Measurements from ENCODE around the gene RBM44.
"Not testable (repeated sequence)": the region's sequence is repeated elsewhere in the genome, so short reads cannot be mapped to it uniquely, and the experiment has no call there.

Gene RBM44, protein sequence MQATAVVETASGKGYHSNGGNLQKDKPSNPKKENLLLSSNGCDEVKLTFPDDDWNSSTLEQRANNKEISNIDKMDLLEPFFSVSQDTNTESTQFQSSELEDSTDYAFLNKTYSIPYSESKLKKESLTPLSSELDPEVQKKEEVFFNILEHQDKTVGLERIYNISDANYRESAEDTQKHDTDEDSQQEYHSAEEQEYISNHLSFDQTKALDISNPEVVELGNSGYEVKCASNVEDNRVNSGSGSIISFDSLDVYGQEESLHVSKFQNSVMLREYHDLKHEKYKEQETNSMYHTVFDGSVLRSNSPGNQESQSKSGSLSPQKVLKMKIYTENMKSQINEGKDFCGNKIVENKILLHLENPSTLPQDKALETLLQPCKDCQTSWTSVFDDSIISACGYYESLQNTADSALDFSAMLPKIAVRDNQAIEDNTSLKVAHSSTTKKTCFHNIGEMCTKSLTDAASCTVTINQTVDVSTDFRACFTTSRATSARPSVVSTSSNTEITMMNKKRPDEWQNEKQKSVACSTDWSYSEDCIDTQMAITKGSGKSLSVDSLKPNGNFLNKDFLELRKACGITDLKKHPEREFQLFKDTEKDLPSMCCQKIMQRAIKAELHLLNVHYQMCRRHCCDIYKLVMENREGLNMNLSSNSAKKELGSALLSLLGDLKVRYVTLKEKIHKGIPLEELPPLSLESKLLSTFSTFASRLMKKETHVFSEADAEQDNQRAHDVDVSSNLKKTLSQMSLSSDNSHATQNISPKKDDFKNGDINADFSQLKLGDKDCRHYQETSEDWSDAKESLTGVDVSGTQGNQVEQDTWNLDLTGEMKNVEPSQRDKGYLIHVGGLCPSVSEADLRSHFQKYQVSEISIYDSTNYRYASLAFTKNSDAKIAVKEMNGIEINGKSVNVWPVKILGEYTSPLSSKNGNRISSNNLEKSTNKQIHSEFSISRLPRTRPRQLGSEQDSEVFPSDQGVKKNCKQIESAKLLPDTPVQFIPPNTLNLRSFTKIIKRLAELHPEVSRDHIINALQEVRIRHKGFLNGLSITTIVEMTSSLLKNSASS

DNA sequence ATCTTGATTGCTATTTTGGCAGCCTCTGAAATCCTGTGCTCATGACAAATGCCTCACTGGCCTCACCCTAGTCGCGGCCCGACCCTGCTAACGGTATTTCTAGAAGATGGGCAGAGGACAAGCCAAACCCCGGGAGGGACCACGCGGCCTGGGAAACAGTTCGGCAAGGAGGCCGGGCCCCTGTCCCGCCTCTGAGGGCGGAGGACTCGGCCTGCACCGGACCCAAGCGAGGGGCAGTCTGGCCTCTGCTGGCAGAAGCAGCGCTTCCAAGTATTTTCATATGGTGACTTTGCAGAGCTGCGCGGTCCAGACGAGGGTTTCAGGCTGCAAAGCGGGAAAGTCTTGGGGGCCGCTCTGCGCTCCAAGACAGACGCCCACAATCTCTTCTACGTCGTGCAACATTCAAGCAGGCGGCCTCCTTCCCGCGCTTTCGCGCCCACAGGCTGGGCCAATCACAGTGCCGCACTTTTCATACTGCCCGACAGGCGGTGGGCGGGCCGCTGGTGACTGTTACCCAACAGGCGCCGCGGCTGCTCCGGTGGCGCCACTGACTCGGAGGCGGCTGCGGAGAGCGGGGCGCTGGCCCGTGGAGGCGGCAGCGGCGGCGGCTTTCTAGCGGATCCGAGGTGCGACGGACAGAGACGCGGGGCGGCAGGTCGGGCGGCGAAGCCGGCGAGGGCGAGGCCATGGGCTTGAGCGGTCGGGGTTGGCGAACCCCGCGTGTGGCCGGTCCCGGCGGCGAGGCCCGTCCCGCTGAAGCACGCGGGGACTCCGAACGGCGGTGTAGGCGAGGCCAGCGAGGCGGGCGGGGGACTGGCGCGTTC lies at the start of gene RBM44:
RBM44 (plus strand) TSS at position 544 of the 824 bp plus-strand sequence. CDS start 14,831 bp downstream, outside the sequence.
- no peak for DNase-seq (ENCODE audit: low read depth in 3 of 3)

DNA sequence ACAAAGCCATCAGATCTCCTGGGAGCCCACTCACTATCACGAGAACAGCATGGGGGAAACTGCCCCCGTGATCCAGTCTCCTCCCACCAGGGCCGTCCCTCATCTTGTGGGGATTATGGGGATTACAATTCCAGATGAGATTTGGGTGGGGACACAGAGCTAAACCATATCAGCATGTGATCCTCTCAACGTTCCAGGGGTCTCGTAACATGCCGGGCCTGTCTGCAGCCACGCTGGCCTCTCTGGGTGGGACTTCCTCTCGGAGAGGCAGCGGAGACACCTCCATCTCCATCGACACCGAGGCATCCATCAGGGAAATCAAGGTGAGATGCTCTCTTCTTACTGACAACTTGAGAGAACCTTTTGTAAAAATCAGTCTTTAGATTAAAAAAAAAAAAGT lies 49.6 kb upstream of the RBM44 start:
- no peak for DNase-seq (ENCODE audit: low read depth in 3 of 3)

DNA sequence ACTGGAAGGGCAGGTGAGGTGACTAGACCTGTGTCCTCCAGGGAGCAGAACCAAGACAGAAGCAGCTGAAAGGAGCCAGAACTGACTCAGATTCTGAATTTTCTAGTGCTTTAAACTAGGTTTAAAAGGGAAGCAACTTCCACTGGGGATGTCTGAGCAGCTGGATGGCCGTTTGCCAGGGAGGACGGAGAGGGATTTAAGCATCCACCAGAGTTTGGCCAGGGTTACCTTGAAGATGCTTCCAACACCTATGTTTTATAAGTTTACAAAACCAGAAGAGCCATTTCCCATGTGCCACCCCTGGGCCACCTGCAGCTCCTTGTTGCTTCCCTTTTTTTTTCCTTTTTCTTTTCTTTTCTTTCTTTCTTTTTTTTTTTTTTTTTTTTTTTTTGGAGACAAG lies 48.6 kb upstream of the RBM44 start:
- DNase-seq (ENCODE audit: low read depth in 3 of 3), result no peak

DNA sequence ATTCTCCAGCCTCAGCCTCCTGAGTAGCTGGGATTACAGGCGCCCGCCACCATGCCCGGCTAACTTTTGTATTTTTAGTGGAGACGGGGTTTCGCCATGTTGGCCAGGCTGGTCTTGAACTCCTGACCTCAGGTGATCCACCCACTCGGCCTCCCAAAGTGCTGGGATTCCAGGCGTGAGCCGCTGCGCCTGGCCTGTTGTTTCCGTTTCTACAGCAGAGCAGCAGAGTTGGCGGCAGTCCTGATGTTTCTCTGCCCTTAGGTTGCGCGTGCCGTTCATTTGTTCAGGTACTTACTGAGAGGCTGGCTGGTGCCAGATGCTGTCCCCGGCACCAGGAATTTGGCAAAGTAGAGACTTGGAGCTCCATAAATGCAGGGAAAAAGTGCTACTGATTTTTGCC lies 48.1 kb upstream of the RBM44 start:
- not testable (repeated sequence) for DNase-seq (ENCODE audit: low read depth in 3 of 3)

DNA sequence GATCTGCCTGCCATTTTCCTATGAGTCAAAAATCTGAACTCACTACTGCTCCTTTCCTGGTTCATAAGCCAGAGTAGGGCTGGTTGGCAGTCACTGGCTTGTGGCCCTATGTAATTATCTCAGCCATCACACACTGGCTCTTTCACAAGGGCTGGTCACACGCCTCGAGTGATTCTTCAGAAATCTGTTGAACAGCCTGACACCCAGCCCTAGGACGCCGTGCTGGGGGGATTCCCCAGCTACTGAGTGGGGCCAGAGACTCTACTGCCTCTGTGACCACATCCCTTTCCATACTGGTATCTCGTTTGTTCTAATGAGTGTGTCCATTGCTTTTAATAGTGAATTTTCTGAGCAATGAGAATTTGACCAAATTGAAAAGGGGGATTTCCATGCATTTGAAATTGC lies 45.8 kb upstream of the RBM44 start:
- peak in 2 of 3 donors; percentile 22 to 27 for DNase-seq (ENCODE audit: low read depth in 3 of 3)

DNA sequence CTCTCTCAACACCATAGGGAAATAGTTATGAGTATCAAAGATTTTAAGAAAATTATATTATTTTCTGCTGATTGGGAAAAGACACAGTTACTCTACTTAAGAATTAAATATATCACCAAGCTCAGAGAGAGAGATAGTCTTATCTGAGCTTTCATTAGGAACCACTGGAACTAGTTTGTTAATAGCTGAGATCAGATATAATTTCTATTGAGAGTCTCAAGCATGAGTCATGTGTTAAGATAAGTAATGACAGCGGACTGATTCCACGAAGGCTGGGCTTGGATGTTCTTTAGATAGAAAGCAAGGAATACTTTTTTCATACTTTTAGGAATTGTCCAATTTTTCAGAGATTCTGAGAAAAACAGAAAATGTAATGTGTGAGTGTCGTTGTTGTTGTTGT lies 44.4 kb upstream of the RBM44 start:
- DNase-seq (ENCODE audit: low read depth in 3 of 3), result no peak

DNA sequence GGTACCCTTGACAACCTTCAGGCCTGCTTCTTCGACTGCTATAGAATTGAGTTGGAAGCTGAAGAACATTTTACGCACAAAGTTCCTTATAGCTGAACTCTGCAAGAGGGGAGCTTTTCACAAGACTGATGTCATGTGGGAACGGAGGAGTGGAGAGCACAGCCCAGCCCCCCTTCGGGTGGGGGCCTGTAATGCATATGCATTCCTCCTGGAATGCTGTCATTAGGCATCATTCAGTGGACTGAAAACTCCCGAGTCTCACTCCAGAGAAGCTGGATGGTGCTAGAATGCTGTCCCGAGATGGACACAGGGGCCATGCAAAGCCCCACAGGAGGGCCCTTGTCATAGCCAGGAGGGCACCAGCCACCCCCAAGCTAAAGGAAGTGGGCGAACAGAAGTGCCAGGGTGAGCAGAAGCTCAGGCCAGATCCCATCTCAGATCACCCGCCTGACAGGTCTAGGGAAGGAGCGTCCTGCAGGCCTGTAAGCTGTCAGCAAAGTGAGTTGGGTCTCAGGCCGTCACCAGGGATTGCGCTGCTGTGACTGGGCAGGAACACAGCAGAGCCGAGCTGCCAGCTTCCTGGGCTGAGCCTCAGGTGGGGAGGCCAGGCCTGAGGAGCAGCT lies 43.8 kb upstream of the RBM44 start:
- DNase-seq (ENCODE audit: low read depth in 3 of 3), result no peak

DNA sequence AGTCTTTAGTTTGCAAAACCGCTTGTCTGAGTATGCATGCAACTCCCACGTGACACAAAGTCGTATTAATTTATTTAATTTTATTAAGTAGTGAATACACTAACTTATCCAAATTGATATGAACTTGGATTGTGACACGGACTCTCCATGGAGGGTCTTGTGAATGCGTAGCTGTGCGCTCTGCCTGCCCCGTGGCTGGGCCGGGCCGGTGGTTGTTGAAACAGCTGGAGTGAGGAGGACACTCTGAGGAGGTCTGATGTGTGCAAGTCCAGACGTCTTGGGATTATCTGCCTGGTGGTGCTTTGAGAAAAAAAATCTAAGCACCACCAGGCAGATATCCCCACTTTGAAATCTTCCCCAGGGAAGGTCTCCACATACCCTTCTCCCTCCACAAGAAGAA lies 41.0 kb upstream of the RBM44 start:
- DNase-seq (ENCODE audit: low read depth in 3 of 3), result no peak

DNA sequence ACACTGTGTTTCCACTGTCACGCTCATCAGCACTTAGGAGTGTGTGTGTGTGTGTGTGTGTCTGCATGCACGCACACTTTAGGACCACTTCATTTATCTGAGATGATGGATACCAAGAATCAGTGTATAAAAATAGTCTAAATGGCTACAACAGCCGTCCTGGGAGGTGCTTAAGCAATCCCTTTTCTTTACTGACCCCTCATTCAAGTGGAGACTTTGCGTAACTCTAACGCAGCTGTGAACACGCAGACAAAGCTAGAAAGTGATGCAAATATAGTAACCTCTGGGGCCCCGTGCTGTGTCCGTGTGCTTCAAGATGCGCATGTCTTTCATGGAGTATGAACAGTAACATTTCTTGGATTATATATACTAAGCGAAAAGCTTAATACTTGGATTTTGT lies 40.4 kb upstream of the RBM44 start:
- DNase-seq (ENCODE audit: low read depth in 3 of 3), result no peak

DNA sequence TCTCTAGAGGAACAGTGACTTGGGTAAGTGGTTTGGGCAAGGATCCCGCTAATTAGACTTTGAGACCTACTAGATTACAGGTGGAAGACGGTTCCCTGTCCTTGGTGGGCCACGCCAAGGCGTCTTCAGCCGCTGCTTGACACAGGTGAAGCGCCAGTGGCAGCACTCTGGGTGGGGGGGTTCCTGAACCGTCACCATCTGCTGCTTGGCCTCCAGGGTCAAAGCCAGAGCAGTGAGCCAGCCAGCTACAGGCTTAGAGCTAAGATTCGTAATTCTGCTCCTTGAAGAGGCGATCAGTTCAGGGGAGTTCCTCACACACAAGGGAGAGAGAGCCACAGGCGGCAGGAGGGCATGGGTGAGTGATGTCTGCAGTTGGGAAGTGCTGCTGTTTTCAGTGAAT lies 39.4 kb upstream of the RBM44 start:
- DNase-seq (ENCODE audit: low read depth in 3 of 3), result no peak

DNA sequence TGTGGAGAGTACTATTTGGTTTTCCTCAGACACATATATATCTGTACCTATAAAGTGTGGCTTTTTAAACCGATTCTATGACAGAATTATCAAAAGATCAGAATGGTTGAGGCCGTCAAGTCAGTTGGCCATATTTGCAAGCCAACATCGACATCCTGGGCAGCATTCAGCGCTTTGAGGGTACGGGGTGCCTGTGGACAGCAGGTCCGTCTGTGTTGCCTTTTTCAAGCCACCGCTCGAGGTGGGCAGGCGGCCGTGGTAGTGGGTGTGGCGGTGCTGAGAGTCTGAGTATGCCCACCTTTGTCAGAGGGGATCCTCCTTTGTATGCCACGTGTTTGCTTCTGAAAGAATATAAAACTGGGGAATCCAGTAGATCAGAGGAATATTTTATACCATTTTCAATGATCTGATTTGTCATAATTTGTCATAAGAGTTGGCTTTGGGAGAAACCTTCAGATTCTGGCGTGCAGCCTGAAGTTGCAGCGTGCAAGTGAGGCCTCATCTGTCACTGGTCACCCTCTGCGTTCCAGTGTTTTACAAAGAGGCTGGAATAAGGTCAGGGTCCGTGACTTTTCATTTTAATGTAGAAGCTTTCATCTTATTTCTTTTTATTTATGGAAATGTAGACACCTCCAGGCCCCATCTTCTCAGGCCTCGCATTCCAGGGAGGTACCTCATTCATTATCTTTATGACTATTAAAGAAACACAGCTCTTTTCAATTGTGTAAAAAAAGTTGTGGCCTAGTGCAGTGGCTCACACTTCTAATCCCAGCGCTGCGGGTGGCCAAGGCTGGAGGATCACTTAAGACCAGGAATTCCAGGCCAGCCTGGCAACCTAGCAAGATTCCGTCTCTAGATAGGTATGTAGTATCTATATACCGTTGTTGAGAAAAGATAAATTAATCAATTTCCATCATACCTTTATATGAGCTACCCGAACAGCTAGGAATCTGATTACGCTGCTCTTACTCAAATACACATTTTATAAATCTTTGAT lies 37.8 kb upstream of the RBM44 start:
- no peak for DNase-seq (ENCODE audit: low read depth in 3 of 3)

DNA sequence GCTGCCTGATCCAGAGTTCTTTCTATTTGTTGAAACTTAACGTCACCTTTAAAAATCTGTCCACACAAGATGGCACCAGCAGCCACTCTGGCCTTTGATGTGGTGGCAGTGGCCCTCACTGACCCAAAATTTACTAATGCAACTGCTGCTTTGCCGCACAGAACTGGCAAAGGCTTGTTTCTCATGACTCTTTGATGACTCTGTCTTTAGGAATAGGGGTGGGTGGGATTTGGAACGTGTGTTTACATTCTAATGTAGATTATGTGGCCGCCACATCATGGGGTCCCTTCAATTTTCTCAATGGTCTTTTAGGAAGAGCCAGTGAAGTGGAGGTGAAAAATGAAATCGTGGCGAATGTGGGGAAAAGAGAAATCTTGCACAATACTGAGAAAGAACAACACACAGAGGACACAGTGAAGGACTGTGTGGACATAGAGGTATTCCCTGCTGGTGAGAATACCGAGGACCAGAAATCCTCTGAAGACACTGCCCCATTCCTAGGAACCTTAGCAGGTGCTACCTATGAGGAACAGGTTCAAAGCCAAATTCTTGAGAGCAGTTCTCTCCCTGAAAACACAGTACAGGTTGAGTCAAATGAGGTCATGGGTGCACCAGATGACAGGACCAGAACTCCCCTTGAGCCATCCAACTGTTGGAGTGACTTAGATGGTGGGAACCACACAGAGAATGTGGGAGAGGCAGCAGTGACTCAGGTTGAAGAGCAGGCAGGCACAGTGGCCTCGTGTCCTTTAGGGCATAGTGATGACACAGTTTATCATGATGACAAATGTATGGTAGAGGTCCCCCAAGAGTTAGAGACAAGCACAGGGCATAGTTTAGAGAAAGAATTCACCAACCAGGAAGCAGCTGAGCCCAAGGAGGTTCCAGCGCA lies 36.0 kb upstream of the RBM44 start:
- not testable (repeated sequence) for DNase-seq (ENCODE audit: low read depth in 3 of 3)

DNA sequence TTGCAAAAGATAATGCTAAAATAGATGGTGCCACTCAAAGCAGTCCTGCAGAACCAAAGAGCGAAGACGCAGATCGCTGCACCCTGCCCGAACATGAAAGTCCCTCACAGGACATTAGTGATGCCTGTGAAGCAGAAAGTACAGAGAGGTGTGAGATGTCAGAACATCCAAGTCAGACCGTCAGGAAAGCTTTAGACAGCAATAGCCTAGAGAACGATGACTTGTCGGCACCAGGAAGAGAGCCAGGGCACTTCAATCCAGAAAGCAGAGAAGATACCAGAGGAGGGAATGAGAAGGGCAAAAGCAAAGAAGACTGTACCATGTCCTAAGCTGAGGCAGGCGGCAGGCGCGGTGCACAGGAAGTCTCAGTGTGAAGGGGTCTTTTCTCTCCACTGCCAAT lies 34.8 kb upstream of the RBM44 start:
- no peak for DNase-seq (ENCODE audit: low read depth in 3 of 3)

DNA sequence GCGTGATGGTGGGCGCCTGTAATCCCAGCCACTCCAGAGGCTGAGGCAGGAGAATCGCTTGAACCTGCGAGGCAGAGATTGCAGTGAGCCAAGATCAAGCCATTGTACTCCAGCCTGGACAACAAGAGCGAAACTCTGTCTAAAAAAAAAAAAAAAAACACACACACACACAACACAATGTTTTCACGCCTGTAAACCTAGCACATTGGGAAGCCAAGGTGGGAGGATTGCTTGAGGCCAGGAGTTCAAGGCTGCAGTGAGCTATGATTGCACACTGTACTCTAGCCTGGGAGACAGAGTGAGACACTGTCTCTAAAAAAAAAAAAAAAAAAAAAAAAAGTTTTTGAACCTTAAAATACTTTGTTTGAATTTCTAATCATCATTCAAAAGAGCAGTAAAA lies 33.5 kb upstream of the RBM44 start:
- not testable (repeated sequence) for DNase-seq (ENCODE audit: low read depth in 3 of 3)

DNA sequence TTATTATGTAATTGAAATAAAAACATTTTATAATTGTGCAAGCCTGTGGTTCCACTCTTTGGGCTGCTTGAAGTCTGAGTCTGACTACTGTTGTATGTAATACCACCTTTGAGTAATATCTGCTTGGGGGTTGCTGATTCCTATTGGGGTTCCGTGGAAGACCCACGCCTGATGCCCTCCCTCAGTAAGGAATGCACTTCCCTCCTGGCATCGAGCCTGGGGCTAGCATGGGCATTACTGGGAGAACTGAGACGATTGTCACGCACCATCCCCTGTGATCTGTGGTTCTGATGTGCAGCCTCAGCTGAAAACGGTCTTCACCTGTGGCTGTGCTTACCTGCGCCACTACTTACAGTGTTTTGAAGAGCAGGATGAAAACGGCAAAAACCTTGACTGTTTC lies 32.7 kb upstream of the RBM44 start:
- no peak for DNase-seq (ENCODE audit: low read depth in 3 of 3)

DNA sequence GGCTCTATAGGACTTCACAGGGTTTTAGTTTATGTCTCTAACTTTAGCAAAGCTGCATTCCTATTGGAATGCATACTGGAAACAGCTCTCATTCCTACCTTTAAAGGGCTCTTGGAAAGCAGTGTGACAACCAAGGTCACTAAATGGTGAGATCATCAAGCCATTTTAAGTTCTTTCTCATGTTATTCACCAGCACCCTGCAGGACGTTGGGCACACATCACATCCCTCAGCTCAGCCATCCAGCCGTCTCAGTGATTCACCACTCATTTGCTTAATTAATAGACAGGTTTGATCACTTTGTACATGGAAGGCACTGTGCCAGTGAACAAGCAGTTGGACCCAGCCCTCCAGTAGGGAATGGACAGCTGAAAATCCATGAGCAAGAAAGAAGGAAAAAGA lies 32.2 kb upstream of the RBM44 start:
- no peak for DNase-seq (ENCODE audit: low read depth in 3 of 3)

DNA sequence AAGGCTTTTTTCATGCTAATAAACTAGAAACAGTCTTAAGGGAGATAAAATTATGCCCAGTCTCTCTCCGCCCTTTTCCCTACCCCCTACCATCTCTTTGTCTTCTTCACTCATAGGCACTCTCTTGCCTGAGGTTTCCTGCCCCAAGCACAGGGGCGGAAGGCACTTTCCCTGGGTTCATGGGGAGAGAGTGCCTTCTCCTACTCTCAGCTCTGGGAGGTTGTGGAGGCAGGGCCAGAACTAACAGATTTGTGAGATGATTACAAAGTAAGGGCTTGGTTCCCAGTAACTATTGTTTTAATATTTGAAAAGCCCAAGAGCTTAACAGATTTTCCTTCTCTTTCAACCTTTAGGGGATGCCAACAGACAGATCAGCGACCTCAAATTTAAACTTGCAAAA lies 26.1 kb upstream of the RBM44 start:
- DNase-seq (ENCODE audit: low read depth in 3 of 3), result no peak

DNA sequence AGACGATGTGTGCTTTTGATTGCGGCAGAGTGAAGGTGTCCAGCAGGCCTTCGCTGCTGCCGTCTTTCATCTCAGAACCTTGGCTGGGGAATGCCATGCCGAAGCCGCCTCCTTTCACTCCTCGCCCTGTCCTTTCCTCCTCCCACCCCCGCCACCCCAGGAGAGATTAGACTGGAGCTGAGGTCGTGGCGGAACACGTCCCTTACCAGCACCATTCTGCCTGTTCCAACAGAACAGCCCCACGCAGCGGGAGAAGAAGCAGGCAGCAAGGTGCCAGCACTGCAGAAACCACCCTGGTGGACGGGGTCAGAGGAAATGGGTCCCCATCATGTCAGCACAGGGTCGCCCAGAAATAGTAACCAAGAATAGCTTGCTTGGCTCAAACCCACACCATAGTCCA lies 24.8 kb upstream of the RBM44 start:
- DNase-seq (ENCODE audit: low read depth in 3 of 3), result no peak
